ENCODE results near the gene RIMS3. TPM values are rescaled to one million over a fixed set of nuclear protein-coding genes. Genes with fewer than 3 reads are reported as not detected.
A peak's percentile ranks its signal among the peaks of the same experiment; 100 is the strongest.

The RIMS3 gene
- total RNA-seq, 1 experiment from 2014 or later: 2.9 TPM

DNA sequence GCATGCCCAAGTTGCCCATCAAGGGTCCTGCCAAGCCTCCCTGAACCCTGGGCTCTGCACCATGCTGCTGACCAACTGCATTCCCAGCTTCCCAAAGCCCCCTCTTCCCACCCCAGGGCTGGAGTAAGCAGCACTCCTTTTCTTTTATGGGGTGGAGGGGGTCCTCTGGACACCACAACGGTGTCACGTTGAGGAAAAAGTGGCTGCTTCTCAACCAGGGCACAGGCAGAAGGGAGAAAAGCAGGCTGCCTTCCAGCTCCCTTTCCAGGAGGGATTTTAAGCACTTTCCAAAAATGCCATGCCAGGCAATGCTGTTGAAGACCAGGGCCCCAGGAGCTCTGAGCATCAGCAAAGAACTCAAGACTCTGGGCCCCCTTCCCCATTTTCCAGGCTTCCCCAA lies 691 bp downstream of the RIMS3 start:
- H2AFZ ChIP-seq (ENCODE audit: low read length): peak overlapping the region; percentile 99; the same call in 1 of the 2 replicates
- H3K4me2 ChIP-seq (ENCODE audit: low read length): peak overlapping the region; percentile 97
- CTCF ChIA-PET: interaction anchor here (0.6 kb wide), 2 partner anchors 18 to 651 kb away, joined by 3 to 16 read pairs; no protein-coding TSS in a partner anchor
- TF ChIP-seq, protein P1, sequence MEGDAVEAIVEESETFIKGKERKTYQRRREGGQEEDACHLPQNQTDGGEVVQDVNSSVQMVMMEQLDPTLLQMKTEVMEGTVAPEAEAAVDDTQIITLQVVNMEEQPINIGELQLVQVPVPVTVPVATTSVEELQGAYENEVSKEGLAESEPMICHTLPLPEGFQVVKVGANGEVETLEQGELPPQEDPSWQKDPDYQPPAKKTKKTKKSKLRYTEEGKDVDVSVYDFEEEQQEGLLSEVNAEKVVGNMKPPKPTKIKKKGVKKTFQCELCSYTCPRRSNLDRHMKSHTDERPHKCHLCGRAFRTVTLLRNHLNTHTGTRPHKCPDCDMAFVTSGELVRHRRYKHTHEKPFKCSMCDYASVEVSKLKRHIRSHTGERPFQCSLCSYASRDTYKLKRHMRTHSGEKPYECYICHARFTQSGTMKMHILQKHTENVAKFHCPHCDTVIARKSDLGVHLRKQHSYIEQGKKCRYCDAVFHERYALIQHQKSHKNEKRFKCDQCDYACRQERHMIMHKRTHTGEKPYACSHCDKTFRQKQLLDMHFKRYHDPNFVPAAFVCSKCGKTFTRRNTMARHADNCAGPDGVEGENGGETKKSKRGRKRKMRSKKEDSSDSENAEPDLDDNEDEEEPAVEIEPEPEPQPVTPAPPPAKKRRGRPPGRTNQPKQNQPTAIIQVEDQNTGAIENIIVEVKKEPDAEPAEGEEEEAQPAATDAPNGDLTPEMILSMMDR (conservative IDR thresholded peaks at IDR 0.05; ENCODE audit: low read depth, low read length): no peak
- TF ChIP-seq EZH2phosphoT487 (IDR thresholded peaks at IDR 0.05; ENCODE audit: borderline replicate concordance, low read length) (no peak), EZH2 (IDR thresholded peaks at IDR 0.05; ENCODE audit: low read length, unreplicated experiment) (no peak)
- POLR2A ChIA-PET (ENCODE audit: unreplicated experiment): interaction anchor here (0.6 kb wide), 1 partner anchor 35 kb away, joined by 3 read pairs; no protein-coding TSS in a partner anchor
- no peaks in the 10 kb centered on the region for H3K9me2 ChIP-seq (replicated peaks; ENCODE audit: low read length)
- H3K9me3 ChIP-seq (ENCODE audit: low read length): no peaks in the 10 kb centered on the region
- H3K36me3 ChIP-seq (ENCODE audit: low read depth, low read length): no peaks in the 10 kb centered on the region
- H3K27ac ChIP-seq (ENCODE audit: low read length): no peak overlapping the region
- H3K4me1 ChIP-seq (ENCODE audit: insufficient read depth, low read length): peaks cover 8% of the 10 kb centered on the region
- no peak; the same call in 1 of the 2 replicates for ATAC-seq
- no peaks in the 10 kb centered on the region for H3F3A ChIP-seq (ENCODE audit: low read length, unreplicated experiment)
- H4K20me1 ChIP-seq (ENCODE audit: low read length): no peaks in the 10 kb centered on the region
- no peaks in the 10 kb centered on the region for H3K79me2 ChIP-seq (ENCODE audit: low read length)
- no peaks in the 10 kb centered on the region for H3K27me3 ChIP-seq (ENCODE audit: low read length)
- no peak overlapping the region for H3K9ac ChIP-seq (ENCODE audit: low read length)
- BruUV-seq (replicated peaks): no TSS peak
- intact Hi-C loops (cut with micrococcal nuclease): loop anchor here (5.0 kb wide), 2 partner anchors 37 to 132 kb away; partner anchors contain the start of gene ZNF684
- no peak for DNase-seq
- H3K4me3 ChIP-seq (ENCODE audit: low read length): peak overlapping the region; percentile 82

DNA sequence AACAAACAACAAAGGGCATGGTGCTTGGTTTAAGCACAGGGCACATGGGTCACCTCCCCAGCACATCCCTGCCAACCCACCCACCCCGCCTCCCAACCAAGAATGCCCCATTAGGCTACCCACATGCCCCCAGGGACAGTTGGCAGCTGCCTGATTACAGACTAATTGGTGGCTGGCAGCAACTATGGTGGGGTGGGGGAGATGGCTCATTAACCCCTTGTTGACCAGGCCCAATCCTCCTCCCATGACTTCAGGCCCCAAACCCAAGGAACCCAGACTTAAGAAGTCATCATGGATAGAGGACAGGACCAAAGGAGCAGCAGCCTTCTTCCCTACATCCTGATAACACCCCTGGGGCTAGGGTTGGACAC lies 1.3 kb downstream of the RIMS3 start:
- TF ChIP-seq, protein P1 (conservative IDR thresholded peaks at IDR 0.05; ENCODE audit: low read depth, low read length): no peak
- TF ChIP-seq EZH2 (IDR thresholded peaks at IDR 0.05; ENCODE audit: low read length, unreplicated experiment) (no peak), EZH2phosphoT487 (IDR thresholded peaks at IDR 0.05; ENCODE audit: borderline replicate concordance, low read length) (no peak)
- H4K20me1 ChIP-seq (ENCODE audit: low read length): no peaks in the 10 kb centered on the region
- no peaks in the 10 kb centered on the region for H3K79me2 ChIP-seq (ENCODE audit: low read length)
- H3K9ac ChIP-seq (ENCODE audit: low read length): no peak overlapping the region
- peaks cover 8% of the 10 kb centered on the region for H3K4me1 ChIP-seq (ENCODE audit: insufficient read depth, low read length)
- no peak for DNase-seq
- H3K4me2 ChIP-seq (ENCODE audit: low read length): no peak overlapping the region
- ChIA-PET CTCF (no interaction called here), POLR2A (ENCODE audit: unreplicated experiment) (no interaction called here)
- H3K36me3 ChIP-seq (ENCODE audit: low read depth, low read length): no peaks in the 10 kb centered on the region
- H3F3A ChIP-seq (ENCODE audit: low read length, unreplicated experiment): no peaks in the 10 kb centered on the region
- no peaks in the 10 kb centered on the region for H3K9me3 ChIP-seq (ENCODE audit: low read length)
- no TSS peak for BruUV-seq (replicated peaks)
- ATAC-seq: no peak
- intact Hi-C loops (cut with micrococcal nuclease): no loop called here
- H3K4me3 ChIP-seq (ENCODE audit: low read length): no peak overlapping the region
- no peak overlapping the region for H2AFZ ChIP-seq (ENCODE audit: low read length)
- no peaks in the 10 kb centered on the region for H3K9me2 ChIP-seq (replicated peaks; ENCODE audit: low read length)
- H3K27me3 ChIP-seq (ENCODE audit: low read length): no peaks in the 10 kb centered on the region
- H3K27ac ChIP-seq (ENCODE audit: low read length): no peak overlapping the region

GRCh38 chr1:40663324-40664166 lies 1.9 kb downstream of the RIMS3 start:
- ATAC-seq: no peak

More at GRCh38 chr1:40663324-40664166, 1.9 kb downstream of the RIMS3 start:
- BruUV-seq (replicated peaks): TSS peak; percentile 35
- Histone ChIP-seq H3K27ac (ENCODE audit: low read length) (no peak overlapping the region), H3K9me2 (replicated peaks; ENCODE audit: low read length) (no peaks in the 10 kb centered on the region), H3K79me2 (ENCODE audit: low read length) (no peaks in the 10 kb centered on the region), H3K4me1 (ENCODE audit: insufficient read depth, low read length) (peaks cover 6% of the 10 kb centered on the region), H3F3A (ENCODE audit: low read length, unreplicated experiment) (no peaks in the 10 kb centered on the region), H3K27me3 (ENCODE audit: low read length) (no peaks in the 10 kb centered on the region), H3K9ac (ENCODE audit: low read length) (no peak overlapping the region), H3K4me2 (ENCODE audit: low read length) (no peak overlapping the region), H3K36me3 (ENCODE audit: low read depth, low read length) (no peaks in the 10 kb centered on the region), H2AFZ (ENCODE audit: low read length) (no peak overlapping the region), H3K4me3 (ENCODE audit: low read length) (no peak overlapping the region), H4K20me1 (ENCODE audit: low read length) (no peaks in the 10 kb centered on the region), H3K9me3 (ENCODE audit: low read length) (no peaks in the 10 kb centered on the region)
- TF ChIP-seq EZH2phosphoT487 (IDR thresholded peaks at IDR 0.05; ENCODE audit: borderline replicate concordance, low read length): no peak
- TF ChIP-seq, protein P1 (conservative IDR thresholded peaks at IDR 0.05; ENCODE audit: low read depth, low read length): no peak
- POLR2A ChIA-PET (ENCODE audit: unreplicated experiment): no interaction called here
- CTCF ChIA-PET: no interaction called here
- no peak for DNase-seq
- intact Hi-C loops (cut with micrococcal nuclease): no loop called here
